ENCODE results near the gene SCP2.

The SCP2 gene

GRCh38 chr1:52917156-52917555 lies 9.9 kb upstream of the SCP2 start (continued):
- TF ChIP-seq PRDM2 (tag by site-specific recombination; IDR thresholded peaks at IDR 0.05; ENCODE audit: borderline replicate concordance) = no peak
- no peak for TF ChIP-seq ZFP3 (tag by site-specific recombination; IDR thresholded peaks at IDR 0.05; ENCODE audit: low read depth)
- no peak for TF ChIP-seq ZNF449 (tag by site-specific recombination; IDR thresholded peaks at IDR 0.05)
- TF ChIP-seq ZBTB20 (tag by site-specific recombination; IDR thresholded peaks at IDR 0.05) = no peak
- no peak for TF ChIP-seq ZNF404 (tag by site-specific recombination; IDR thresholded peaks at IDR 0.05)

- no peaks in the 10 kb centered on the region; a peak in 1 of 3 replicates for H3K36me3 ChIP-seq (ENCODE audit: control insufficient read depth in 2 of 2, insufficient read depth in 1 of 2, low read length in 2 of 2)
- no peaks in the 10 kb centered on the region for H3K9me3 ChIP-seq (ENCODE audit: control insufficient read depth, insufficient read depth, low read depth, low read length)
- ChIA-PET CTCF (interaction anchor here (0.7 kb wide), 2 partner anchors 15 to 262 kb away, joined by 3 to 4 read pairs; no protein-coding TSS in a partner anchor), POLR2A (no interaction called here)
- no peak overlapping the region for H3K4me3 ChIP-seq (ENCODE audit: low read depth, low read length)
- no peaks in the 10 kb centered on the region for H3K4me1 ChIP-seq (ENCODE audit: control insufficient read depth, insufficient read depth, low read length)
- no peak overlapping the region for H3K27ac ChIP-seq (ENCODE audit: extremely low read depth, low read depth, low read length)
- TF ChIP-seq ZNF280D (tag by site-specific recombination; IDR thresholded peaks at IDR 0.05) (no peak), ZNF624 (tag by site-specific recombination; IDR thresholded peaks at IDR 0.05) (no peak), ZNF133 (tag by site-specific recombination; IDR thresholded peaks at IDR 0.05) (no peak), ZSCAN16 (tag by site-specific recombination; IDR thresholded peaks at IDR 0.05) (no peak), ZNF449 (tag by site-specific recombination; IDR thresholded peaks at IDR 0.05) (no peak), PRDM2 (tag by site-specific recombination; IDR thresholded peaks at IDR 0.05; ENCODE audit: borderline replicate concordance) (no peak), ZNF76 (tag by site-specific recombination; IDR thresholded peaks at IDR 0.05; ENCODE audit: borderline replicate concordance, low read depth) (no peak), BCL11B (tag by site-specific recombination; IDR thresholded peaks at IDR 0.05; ENCODE audit: low read depth) (no peak), ZNF174 (tag by site-specific recombination; IDR thresholded peaks at IDR 0.05) (no peak), ZNF202 (tag by site-specific recombination; IDR thresholded peaks at IDR 0.05; ENCODE audit: borderline replicate concordance) (no peak), ZNF184 (tag by site-specific recombination; IDR thresholded peaks at IDR 0.05) (no peak), ZNF658 (tag by site-specific recombination; IDR thresholded peaks at IDR 0.05) (no peak), ZFHX2 (tag by site-specific recombination; conservative IDR thresholded peaks at IDR 0.05) (no peak), ZBTB20 (tag by site-specific recombination; IDR thresholded peaks at IDR 0.05) (no peak)
Observed at GRCh38 chr1:52917581-52917980, 9.5 kb upstream of the SCP2 start.
